Loucy (cell line): ENCODE measurements around the gene TRMT10C.

Source experiments
- H2AFZ ChIP-seq: fragments of 200-600 bp; sonication (generic); 2 replicates; pipeline ENCODE4 v1.6.0; 2016; ENCODE audit warnings: antibody characterized with exemption, mild to moderate bottlenecking, low read length, moderate library complexity
- H3F3A ChIP-seq: fragments of 200-600 bp; 2 replicates; pipeline ENCODE4 v1.6.0; 2016; ENCODE audit warnings: antibody characterized with exemption, low read depth, mild to moderate bottlenecking
- H3K27me3 ChIP-seq: fragments of 200-600 bp; sonication (generic); 2 replicates; pipeline ENCODE4 v1.6.1; 2014; ENCODE audit warnings: low read length, mild to moderate bottlenecking; ENCODE audit not compliant: insufficient read depth, poor library complexity, severe bottlenecking
- H3K36me3 ChIP-seq: fragments of 200-600 bp; sonication (generic); 2 replicates; pipeline ENCODE4 v1.6.1; 2016; ENCODE audit warnings: low read length; ENCODE audit not compliant: insufficient read depth
- H3K4me1 ChIP-seq: fragments of 200-600 bp; sonication (generic); 2 replicates; pipeline ENCODE4 v1.5.1; 2014; ENCODE audit warnings: low read length, mild to moderate bottlenecking; ENCODE audit not compliant: insufficient read depth, poor library complexity, severe bottlenecking
- H3K4me2 ChIP-seq: fragments of 200-600 bp; sonication (generic); 2 replicates; pipeline ENCODE4 v1.6.0; 2014; ENCODE audit warnings: antibody characterized with exemption, low read length, low read depth, mild to moderate bottlenecking; ENCODE audit not compliant: poor library complexity, severe bottlenecking
- H3K4me3 ChIP-seq: fragments of 200-600 bp; sonication (generic); 2 replicates; pipeline ENCODE4 v1.5.1; 2014; ENCODE audit warnings: low read length, mild to moderate bottlenecking, mixed read lengths; ENCODE audit not compliant: poor library complexity, severe bottlenecking
- H3K79me2 ChIP-seq: fragments of 200-600 bp; sonication (generic); 2 replicates; pipeline ENCODE4 v1.6.1; 2014; ENCODE audit warnings: low read length; ENCODE audit not compliant: insufficient read depth
- H3K9ac ChIP-seq: fragments of 200-600 bp; sonication (generic); 2 replicates; pipeline ENCODE4 v1.6.0; 2014; ENCODE audit warnings: mild to moderate bottlenecking, low read depth, low read length, moderate library complexity; ENCODE audit not compliant: poor library complexity, severe bottlenecking
- H3K9me2 ChIP-seq: fragments of 200-600 bp; sonication (generic); replicated peaks from 2 replicates; pipeline ENCODE4 v1.6.1; 2016; ENCODE audit warnings: low read depth, low read length, mixed read lengths
- H3K9me3 ChIP-seq: fragments of 200-600 bp; sonication (generic); 2 replicates; pipeline ENCODE4 v1.6.1; 2014; ENCODE audit warnings: mild to moderate bottlenecking, antibody characterized with exemption, low read length, low read depth; ENCODE audit not compliant: insufficient read depth
- H4K20me1 ChIP-seq: fragments of 200-600 bp; sonication (generic); 2 replicates; pipeline ENCODE4 v1.6.0; 2014; ENCODE audit warnings: antibody characterized with exemption, low read length, mild to moderate bottlenecking; ENCODE audit not compliant: insufficient read depth, poor library complexity, severe bottlenecking
- EZH2phosphoT487 ChIP-seq: fragments of 200-600 bp; IDR thresholded peaks from 2 replicates; pipeline ENCODE4 v1.6.1; 2018; ENCODE audit warnings: antibody characterized with exemption, mild to moderate bottlenecking, moderate library complexity, borderline replicate concordance
- TF ChIP-seq, protein P1 (sequence below): fragments of 200-600 bp; sonication (generic); conservative IDR thresholded peaks from 2 replicates; pipeline ENCODE4 v1.5.1; 2014; ENCODE audit warnings: mild to moderate bottlenecking, antibody characterized with exemption, low read length

Gene TRMT10C

DNA sequence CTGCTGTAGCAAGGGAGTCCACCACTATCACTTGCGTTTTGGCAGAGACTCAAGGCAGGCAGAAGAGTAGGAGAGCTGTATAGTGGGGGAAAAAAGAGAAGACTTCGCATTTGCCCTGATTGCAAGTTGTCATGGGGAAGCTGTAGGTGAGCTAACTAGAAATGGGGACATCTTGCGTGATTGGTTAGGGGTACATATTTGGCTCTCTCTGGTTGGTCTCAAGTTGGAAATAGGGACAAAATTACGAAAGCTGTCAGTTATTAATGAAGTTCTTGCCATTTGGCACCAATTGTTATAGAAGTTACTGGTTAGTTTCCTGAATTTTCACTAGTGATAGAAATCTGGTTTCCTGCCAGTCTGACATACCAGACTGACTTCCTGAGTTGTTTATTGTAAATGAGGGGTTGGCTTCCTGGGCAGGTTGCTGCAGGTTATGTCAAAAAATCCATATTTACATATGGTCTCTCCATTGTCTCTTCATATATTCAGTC, 40.4 kb upstream of the TRMT10C start:
- Histone ChIP-seq H3K36me3 (no peaks in the 10 kb centered on the region), H3K9ac (peak overlapping the region; percentile 64), H3F3A (no peaks in the 10 kb centered on the region), H4K20me1 (no peaks in the 10 kb centered on the region), H3K27me3 (no peaks in the 10 kb centered on the region), H3K9me3 (no peaks in the 10 kb centered on the region), H3K4me1 (peaks cover 48% of the 10 kb centered on the region), H2AFZ (peak overlapping the region; percentile 53), H3K79me2 (no peaks in the 10 kb centered on the region), H3K4me2 (peak overlapping the region; percentile 67), H3K4me3 (peak overlapping the region; percentile 57), H3K9me2 (no peaks in the 10 kb centered on the region)
- TF ChIP-seq, protein P1, sequence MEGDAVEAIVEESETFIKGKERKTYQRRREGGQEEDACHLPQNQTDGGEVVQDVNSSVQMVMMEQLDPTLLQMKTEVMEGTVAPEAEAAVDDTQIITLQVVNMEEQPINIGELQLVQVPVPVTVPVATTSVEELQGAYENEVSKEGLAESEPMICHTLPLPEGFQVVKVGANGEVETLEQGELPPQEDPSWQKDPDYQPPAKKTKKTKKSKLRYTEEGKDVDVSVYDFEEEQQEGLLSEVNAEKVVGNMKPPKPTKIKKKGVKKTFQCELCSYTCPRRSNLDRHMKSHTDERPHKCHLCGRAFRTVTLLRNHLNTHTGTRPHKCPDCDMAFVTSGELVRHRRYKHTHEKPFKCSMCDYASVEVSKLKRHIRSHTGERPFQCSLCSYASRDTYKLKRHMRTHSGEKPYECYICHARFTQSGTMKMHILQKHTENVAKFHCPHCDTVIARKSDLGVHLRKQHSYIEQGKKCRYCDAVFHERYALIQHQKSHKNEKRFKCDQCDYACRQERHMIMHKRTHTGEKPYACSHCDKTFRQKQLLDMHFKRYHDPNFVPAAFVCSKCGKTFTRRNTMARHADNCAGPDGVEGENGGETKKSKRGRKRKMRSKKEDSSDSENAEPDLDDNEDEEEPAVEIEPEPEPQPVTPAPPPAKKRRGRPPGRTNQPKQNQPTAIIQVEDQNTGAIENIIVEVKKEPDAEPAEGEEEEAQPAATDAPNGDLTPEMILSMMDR = no peak
- TF ChIP-seq EZH2phosphoT487 = no peak

DNA sequence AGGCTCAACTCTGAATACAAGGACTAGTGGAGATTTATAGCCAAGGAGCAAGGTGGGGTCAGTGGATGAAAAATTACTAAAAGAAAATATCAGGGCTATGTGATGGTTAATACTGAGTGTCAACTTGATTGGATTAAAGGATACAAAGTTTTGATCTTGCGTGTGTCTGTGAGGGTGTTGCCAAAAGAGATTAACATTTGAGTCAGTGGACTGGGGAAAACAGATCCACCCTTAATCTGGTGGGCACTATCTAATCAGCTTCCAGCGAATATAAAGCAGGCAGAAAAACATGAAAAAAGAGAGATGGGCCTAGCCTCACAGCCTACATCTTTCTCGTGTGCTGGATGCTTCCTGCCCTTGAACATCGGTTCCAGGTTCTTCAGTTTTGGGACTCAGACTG, 34.2 kb upstream of the TRMT10C start:
- Histone ChIP-seq H3K9ac (no peak overlapping the region), H3F3A (no peaks in the 10 kb centered on the region), H2AFZ (no peak overlapping the region), H3K36me3 (no peaks in the 10 kb centered on the region), H3K9me3 (peaks cover 9% of the 10 kb centered on the region), H3K79me2 (no peaks in the 10 kb centered on the region), H3K9me2 (no peaks in the 10 kb centered on the region), H3K4me3 (no peak overlapping the region), H4K20me1 (no peaks in the 10 kb centered on the region), H3K4me2 (no peak overlapping the region), H3K4me1 (peaks cover 27% of the 10 kb centered on the region), H3K27me3 (no peaks in the 10 kb centered on the region)
- no peak for TF ChIP-seq EZH2phosphoT487
- TF ChIP-seq, protein P1 = no peak

DNA sequence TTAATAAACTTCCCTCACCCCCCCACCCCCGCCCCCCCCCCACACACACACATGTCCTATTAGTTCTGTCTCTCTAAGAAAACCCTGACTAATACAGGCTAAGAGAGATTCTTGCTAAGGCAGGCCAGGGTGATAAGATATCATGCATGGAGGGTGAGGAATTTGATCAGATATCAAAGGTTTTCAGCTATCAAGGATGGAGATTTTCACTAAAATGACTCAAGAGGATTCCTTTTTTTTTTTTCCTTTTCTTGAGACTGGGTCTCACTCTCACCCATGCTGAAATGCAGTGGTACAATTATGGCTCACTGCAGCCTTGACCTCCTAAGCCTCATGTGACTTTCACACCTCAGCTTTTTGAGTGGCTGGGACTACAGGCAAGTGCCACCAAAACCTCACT, 33.8 kb upstream of the TRMT10C start:
- no peaks in the 10 kb centered on the region for H3F3A ChIP-seq
- no peak overlapping the region for H3K4me3 ChIP-seq
- no peak overlapping the region for H2AFZ ChIP-seq
- H4K20me1 ChIP-seq = no peaks in the 10 kb centered on the region
- H3K27me3 ChIP-seq = no peaks in the 10 kb centered on the region
- no peak overlapping the region for H3K4me2 ChIP-seq
- H3K9me3 ChIP-seq = peaks cover 9% of the 10 kb centered on the region
- no peaks in the 10 kb centered on the region for H3K36me3 ChIP-seq
- peaks cover 23% of the 10 kb centered on the region for H3K4me1 ChIP-seq
- no peak overlapping the region for H3K9ac ChIP-seq
- H3K79me2 ChIP-seq = no peaks in the 10 kb centered on the region
- no peaks in the 10 kb centered on the region for H3K9me2 ChIP-seq
- TF ChIP-seq EZH2phosphoT487 = no peak
